Thoracic aorta (tissue), 2 donors: ENCODE measurements around the gene C1orf210. TPM values are rescaled to one million over a fixed set of nuclear protein-coding genes. Genes with fewer than 3 reads are reported as not detected.

ENCODE experiments used
- ATAC-seq: fragments of 150-250 bp; one replicate; pipeline ENCODE4 v1.8.0; 2017; ENCODE audit warnings: low read depth; ENCODE audit not compliant: insufficient number of reproducible peaks, low FRiP score
- DNase-seq: peaks from one replicate; pipeline ENCODE4 v3.0.0-alpha.2; 2020; ENCODE audit warnings: low spot score
- H3K27ac ChIP-seq, 2 donors: fragments of 200-600 bp; sonication (generic); 1 replicate in 1 of 2; 2 replicates in 1 of 2; pipeline ENCODE4 v1.5.1; 2016; ENCODE audit warnings: mild to moderate bottlenecking in 2 of 2, moderate library complexity in 2 of 2
- H3K27me3 ChIP-seq: fragments of 200-600 bp; sonication (generic); replicated peaks from 2 replicates; pipeline ENCODE4 v1.6.0; 2016; ENCODE audit warnings: mild to moderate bottlenecking; ENCODE audit not compliant: insufficient read depth
- H3K36me3 ChIP-seq: fragments of 200-600 bp; sonication (generic); one replicate; pipeline ENCODE4 v1.5.1; 2016
- H3K4me1 ChIP-seq, 2 donors: fragments of 200-600 bp; sonication (generic); 1 replicate in 1 of 2; 2 replicates in 1 of 2; pipeline versions ENCODE4 v1.5.1 to v1.6.0; 2016; ENCODE audit warnings: low read depth in 2 of 2, mild to moderate bottlenecking in 1 of 2; ENCODE audit not compliant: control insufficient read depth in 1 of 2
- H3K4me3 ChIP-seq: fragments of 200-600 bp; sonication (generic); 2 replicates; pipeline ENCODE4 v1.5.1; 2016; ENCODE audit warnings: mild to moderate bottlenecking
- H3K9me3 ChIP-seq: fragments of 200-600 bp; sonication (generic); 2 replicates; pipeline ENCODE4 v1.5.1; 2016
- CTCF ChIP-seq: fragments of 200-600 bp; sonication (generic); IDR thresholded peaks from one replicate; pipeline ENCODE4 v1.5.1; 2019; ENCODE audit warnings: antibody characterized with exemption
- total RNA-seq, 2 donors: library from RNA; depleted of rRNA; stranded (reverse); fragments of >200 nt; gene quantifications; one replicate each; pipeline versions ENCODE4 v1.1.0 to v1.2.3, GENCODE V29; 2016

The C1orf210 gene
- total RNA-seq, 2 donors from 2014 or later, result not detected

- ATAC-seq (no peak), DNase-seq (no peak)
- H3K36me3 ChIP-seq, result no peaks in the 10 kb centered on the region
- H3K27ac ChIP-seq, result no peak overlapping the region
- no peaks in the 10 kb centered on the region for H3K4me1 ChIP-seq
- H3K9me3 ChIP-seq, result no peaks in the 10 kb centered on the region
- TF ChIP-seq CTCF, result no peak
- no peaks in the 10 kb centered on the region for H3K27me3 ChIP-seq
- no peak overlapping the region for H3K4me3 ChIP-seq
These were observed 10.6 kb downstream of the C1orf210 start for GRCh38 chr1:43274804-43275180.

GRCh38 chr1:43274125-43274803 lies 11.1 kb downstream of the C1orf210 start:
- H3K4me1 ChIP-seq, result no peaks in the 10 kb centered on the region
- ATAC-seq (no peak), DNase-seq (no peak)
- H3K4me3 ChIP-seq, result no peak overlapping the region
- no peaks in the 10 kb centered on the region for H3K27me3 ChIP-seq
- TF ChIP-seq CTCF, result no peak
- H3K9me3 ChIP-seq, result no peaks in the 10 kb centered on the region
- no peak overlapping the region for H3K27ac ChIP-seq
- no peaks in the 10 kb centered on the region for H3K36me3 ChIP-seq

GRCh38 chr1:43273708-43274107 lies 11.7 kb downstream of the C1orf210 start:
- TF ChIP-seq CTCF, result no peak
- Histone ChIP-seq H3K27me3 (no peaks in the 10 kb centered on the region), H3K4me1 (no peaks in the 10 kb centered on the region), H3K27ac (no peak overlapping the region), H3K4me3 (no peak overlapping the region), H3K36me3 (no peaks in the 10 kb centered on the region), H3K9me3 (no peaks in the 10 kb centered on the region)
- ATAC-seq (no peak), DNase-seq (no peak)

- Histone ChIP-seq H3K4me1 (no peaks in the 10 kb centered on the region), H3K27me3 (no peaks in the 10 kb centered on the region), H3K27ac (no peak overlapping the region), H3K9me3 (no peaks in the 10 kb centered on the region), H3K4me3 (no peak overlapping the region), H3K36me3 (no peaks in the 10 kb centered on the region)
- TF ChIP-seq CTCF, result no peak
- ATAC-seq (no peak), DNase-seq (no peak)
These were observed 12.5 kb downstream of the C1orf210 start for GRCh38 chr1:43272576-43273571.

- Histone ChIP-seq H3K9me3 (no peaks in the 10 kb centered on the region), H3K27me3 (no peaks in the 10 kb centered on the region), H3K27ac (no peak overlapping the region), H3K4me3 (no peak overlapping the region), H3K4me1 (no peaks in the 10 kb centered on the region), H3K36me3 (no peaks in the 10 kb centered on the region)
- DNase-seq (no peak), ATAC-seq (no peak)
- TF ChIP-seq CTCF, result no peak
These were observed 13.2 kb downstream of the C1orf210 start for GRCh38 chr1:43272161-43272560.
